ENCODE data around the gene SENP7. TPM values are rescaled to one million over a fixed set of nuclear protein-coding genes. Genes with fewer than 3 reads are reported as not detected.

SENP7 gene
- polyA plus RNA-seq, 1 donor from 2014 or later, result 273 TPM

DNA sequence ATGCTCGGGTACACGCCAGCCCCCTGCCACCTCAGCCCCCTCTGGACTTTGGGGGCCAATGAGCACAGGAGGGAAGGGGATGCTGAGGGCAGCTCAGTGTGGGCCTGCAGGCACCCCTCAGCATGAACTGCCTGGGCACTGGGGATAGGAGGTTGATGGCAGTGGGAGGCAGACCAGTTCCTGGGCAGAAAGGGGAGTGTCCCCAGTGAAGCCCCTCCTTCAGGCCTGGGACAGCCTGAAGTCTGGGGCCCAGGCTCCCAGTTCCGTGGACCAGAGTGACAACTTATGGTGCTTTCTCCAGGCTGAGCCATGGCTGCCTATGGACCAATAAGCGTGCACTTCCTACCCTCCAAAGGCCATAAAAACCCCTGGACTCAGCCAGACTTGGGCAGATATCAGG is 129.4 kb downstream of the SENP7 start:
- no peak overlapping the region for H2AFZ ChIP-seq (ENCODE audit: low read depth, low read length)
- H3K27me3 ChIP-seq (ENCODE audit: insufficient read depth, low read depth, low read length), result no peaks in the 10 kb centered on the region
- H3K9me2 ChIP-seq (ENCODE audit: insufficient read depth, low read length), result no peaks in the 10 kb centered on the region
- no peak overlapping the region for H3K27ac ChIP-seq (ENCODE audit: low read length)
- H3F3A ChIP-seq (ENCODE audit: insufficient read depth, low read length, poor library complexity, severe bottlenecking), result peaks cover 10% of the 10 kb centered on the region
- H3K4me2 ChIP-seq (ENCODE audit: low read length), result no peak overlapping the region
- H3K36me3 ChIP-seq (ENCODE audit: insufficient read depth, low read length), result no peaks in the 10 kb centered on the region
- no peak overlapping the region for H3K4me3 ChIP-seq (ENCODE audit: low read length)
- no peak for TF ChIP-seq POLR2AphosphoS5 (IDR thresholded peaks at IDR 0.05)
- peaks cover 27% of the 10 kb centered on the region for H3K79me2 ChIP-seq (replicated peaks; ENCODE audit: insufficient read depth, low read length)
- no peaks in the 10 kb centered on the region for H4K20me1 ChIP-seq (ENCODE audit: insufficient read depth)
- H3K9me3 ChIP-seq (ENCODE audit: low read length), result no peaks in the 10 kb centered on the region
- H3K9ac ChIP-seq (ENCODE audit: low read length), result no peak overlapping the region

- Histone ChIP-seq H3K9ac (ENCODE audit: low read length) (no peak overlapping the region), H3K27me3 (ENCODE audit: insufficient read depth, low read depth, low read length) (no peaks in the 10 kb centered on the region), H3K9me2 (ENCODE audit: insufficient read depth, low read length) (no peaks in the 10 kb centered on the region), H4K20me1 (ENCODE audit: insufficient read depth) (no peaks in the 10 kb centered on the region), H3K27ac (ENCODE audit: low read length) (no peak overlapping the region), H3K36me3 (ENCODE audit: insufficient read depth, low read length) (no peaks in the 10 kb centered on the region), H2AFZ (ENCODE audit: low read depth, low read length) (no peak overlapping the region), H3K4me2 (ENCODE audit: low read length) (no peak overlapping the region), H3F3A (ENCODE audit: insufficient read depth, low read length, poor library complexity, severe bottlenecking) (peaks cover 10% of the 10 kb centered on the region), H3K4me3 (ENCODE audit: low read length) (no peak overlapping the region), H3K9me3 (ENCODE audit: low read length) (no peaks in the 10 kb centered on the region), H3K79me2 (replicated peaks; ENCODE audit: insufficient read depth, low read length) (peaks cover 29% of the 10 kb centered on the region)
- TF ChIP-seq MXI1 (conservative IDR thresholded peaks at IDR 0.05; ENCODE audit: poor library complexity, severe bottlenecking) (no peak), RAD21 (conservative IDR thresholded peaks at IDR 0.05) (no peak), REST (IDR thresholded peaks at IDR 0.05; ENCODE audit: borderline replicate concordance) (no peak), SMC3 (conservative IDR thresholded peaks at IDR 0.05; ENCODE audit: poor library complexity) (no peak), EZH2 (IDR thresholded peaks at IDR 0.05; ENCODE audit: borderline replicate concordance, insufficient read depth, low read length, poor library complexity, severe bottlenecking) (no peak), POLR2AphosphoS5 (IDR thresholded peaks at IDR 0.05) (no peak), EP300 (conservative IDR thresholded peaks at IDR 0.05; ENCODE audit: poor library complexity, severe bottlenecking) (no peak)
Observed at GRCh38 chr3:101383156-101383575, 129.8 kb downstream of the SENP7 start.

DNA sequence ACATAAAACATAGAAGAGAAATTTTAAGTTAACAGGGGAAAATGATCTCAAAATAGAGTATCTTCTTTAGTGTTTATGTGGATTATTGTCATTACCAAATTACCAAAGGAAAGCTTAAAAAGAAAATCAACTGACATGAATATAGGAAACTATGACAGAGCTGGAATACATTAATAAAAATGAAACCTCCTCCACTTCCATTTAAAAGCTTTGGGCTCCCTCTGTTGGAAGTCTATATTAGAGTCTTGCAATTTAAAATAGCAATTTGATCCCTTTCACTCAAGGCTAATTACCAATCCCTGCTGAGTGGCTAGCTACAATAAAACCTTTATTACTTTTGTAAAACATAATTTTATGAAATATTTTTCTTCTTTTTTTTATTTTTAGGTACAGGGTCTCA is 131.2 kb downstream of the SENP7 start:
- H3F3A ChIP-seq (ENCODE audit: insufficient read depth, low read length, poor library complexity, severe bottlenecking), result peaks cover 10% of the 10 kb centered on the region
- no peaks in the 10 kb centered on the region for H3K36me3 ChIP-seq (ENCODE audit: insufficient read depth, low read length)
- TF ChIP-seq RAD21 (conservative IDR thresholded peaks at IDR 0.05) (peak; percentile 29), REST (IDR thresholded peaks at IDR 0.05; ENCODE audit: borderline replicate concordance) (no peak)
- TF ChIP-seq, protein P1, sequence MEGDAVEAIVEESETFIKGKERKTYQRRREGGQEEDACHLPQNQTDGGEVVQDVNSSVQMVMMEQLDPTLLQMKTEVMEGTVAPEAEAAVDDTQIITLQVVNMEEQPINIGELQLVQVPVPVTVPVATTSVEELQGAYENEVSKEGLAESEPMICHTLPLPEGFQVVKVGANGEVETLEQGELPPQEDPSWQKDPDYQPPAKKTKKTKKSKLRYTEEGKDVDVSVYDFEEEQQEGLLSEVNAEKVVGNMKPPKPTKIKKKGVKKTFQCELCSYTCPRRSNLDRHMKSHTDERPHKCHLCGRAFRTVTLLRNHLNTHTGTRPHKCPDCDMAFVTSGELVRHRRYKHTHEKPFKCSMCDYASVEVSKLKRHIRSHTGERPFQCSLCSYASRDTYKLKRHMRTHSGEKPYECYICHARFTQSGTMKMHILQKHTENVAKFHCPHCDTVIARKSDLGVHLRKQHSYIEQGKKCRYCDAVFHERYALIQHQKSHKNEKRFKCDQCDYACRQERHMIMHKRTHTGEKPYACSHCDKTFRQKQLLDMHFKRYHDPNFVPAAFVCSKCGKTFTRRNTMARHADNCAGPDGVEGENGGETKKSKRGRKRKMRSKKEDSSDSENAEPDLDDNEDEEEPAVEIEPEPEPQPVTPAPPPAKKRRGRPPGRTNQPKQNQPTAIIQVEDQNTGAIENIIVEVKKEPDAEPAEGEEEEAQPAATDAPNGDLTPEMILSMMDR (IDR thresholded peaks at IDR 0.05; ENCODE audit: poor library complexity, severe bottlenecking), result peak; percentile 30
- no peaks in the 10 kb centered on the region for H3K9me3 ChIP-seq (ENCODE audit: low read length)
- no peak overlapping the region for H2AFZ ChIP-seq (ENCODE audit: low read depth, low read length)
- H3K9ac ChIP-seq (ENCODE audit: low read length), result no peak overlapping the region
- H3K4me2 ChIP-seq (ENCODE audit: low read length), result no peak overlapping the region
- peaks cover 15% of the 10 kb centered on the region for H3K79me2 ChIP-seq (replicated peaks; ENCODE audit: insufficient read depth, low read length)
- H4K20me1 ChIP-seq (ENCODE audit: insufficient read depth), result no peaks in the 10 kb centered on the region
- H3K9me2 ChIP-seq (ENCODE audit: insufficient read depth, low read length), result no peaks in the 10 kb centered on the region
- H3K27me3 ChIP-seq (ENCODE audit: insufficient read depth, low read depth, low read length), result no peaks in the 10 kb centered on the region
- H3K4me3 ChIP-seq (ENCODE audit: low read length), result no peak overlapping the region
- H3K27ac ChIP-seq (ENCODE audit: low read length), result no peak overlapping the region

All from neural cell (in vitro differentiated cells).